DND-41 (cell line): ENCODE measurements around the gene PALM3.

ENCODE experiments used
- EZH2 ChIP-seq: IDR thresholded peaks from 3 replicates; pipeline ENCODE4 v1.6.1; 2012; ENCODE audit warnings: borderline replicate concordance, low read depth, mild to moderate bottlenecking, moderate library complexity, low read length, inconsistent platforms; ENCODE audit not compliant: severe bottlenecking
- TF ChIP-seq, protein P1 (sequence below): IDR thresholded peaks from 2 replicates; pipeline ENCODE4 v1.5.1; 2012; ENCODE audit warnings: borderline replicate concordance, low read length, moderate library complexity, mild to moderate bottlenecking; ENCODE audit not compliant: poor library complexity, severe bottlenecking; ENCODE audit errors: extremely low read depth

DNA sequence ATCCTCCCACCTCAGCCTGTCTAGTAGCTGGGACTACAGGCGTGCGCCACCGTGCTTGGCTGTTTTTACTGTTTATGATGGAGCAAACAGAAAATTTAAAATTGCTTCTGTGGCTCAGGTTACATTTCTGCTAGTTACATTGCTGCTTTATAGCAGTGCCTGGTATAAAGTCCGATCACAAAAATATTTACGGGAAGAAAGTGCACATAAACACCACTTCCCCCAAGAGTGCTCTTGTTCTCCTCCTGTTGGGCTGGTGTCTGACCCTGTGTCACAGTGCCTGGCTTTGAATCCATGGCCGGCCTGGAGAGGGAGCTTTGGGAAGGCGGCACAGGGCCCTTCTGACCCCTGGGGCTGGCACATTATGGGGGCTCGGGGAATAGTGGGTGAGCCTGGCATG is 43.8 kb upstream of the PALM3 start:
- TF ChIP-seq, protein P1, sequence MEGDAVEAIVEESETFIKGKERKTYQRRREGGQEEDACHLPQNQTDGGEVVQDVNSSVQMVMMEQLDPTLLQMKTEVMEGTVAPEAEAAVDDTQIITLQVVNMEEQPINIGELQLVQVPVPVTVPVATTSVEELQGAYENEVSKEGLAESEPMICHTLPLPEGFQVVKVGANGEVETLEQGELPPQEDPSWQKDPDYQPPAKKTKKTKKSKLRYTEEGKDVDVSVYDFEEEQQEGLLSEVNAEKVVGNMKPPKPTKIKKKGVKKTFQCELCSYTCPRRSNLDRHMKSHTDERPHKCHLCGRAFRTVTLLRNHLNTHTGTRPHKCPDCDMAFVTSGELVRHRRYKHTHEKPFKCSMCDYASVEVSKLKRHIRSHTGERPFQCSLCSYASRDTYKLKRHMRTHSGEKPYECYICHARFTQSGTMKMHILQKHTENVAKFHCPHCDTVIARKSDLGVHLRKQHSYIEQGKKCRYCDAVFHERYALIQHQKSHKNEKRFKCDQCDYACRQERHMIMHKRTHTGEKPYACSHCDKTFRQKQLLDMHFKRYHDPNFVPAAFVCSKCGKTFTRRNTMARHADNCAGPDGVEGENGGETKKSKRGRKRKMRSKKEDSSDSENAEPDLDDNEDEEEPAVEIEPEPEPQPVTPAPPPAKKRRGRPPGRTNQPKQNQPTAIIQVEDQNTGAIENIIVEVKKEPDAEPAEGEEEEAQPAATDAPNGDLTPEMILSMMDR = no peak
- TF ChIP-seq EZH2 = no peak
